CD14-positive monocyte (primary cell): Measurements from ENCODE around the gene RYR3. TPM values are rescaled to one million over a fixed set of nuclear protein-coding genes. Genes with fewer than 3 reads are reported as not detected.

Experiments
- DNase-seq, 3 donors: peaks; one replicate each; pipeline ENCODE4 v3.0.0-alpha.2; 2011 to 2022
- H2AFZ ChIP-seq: 2 replicates; pipeline ENCODE4 v1.6.0; 2012; ENCODE audit warnings: mild to moderate bottlenecking, low read depth, low read length, inconsistent platforms; ENCODE audit not compliant: insufficient read depth, poor library complexity, severe bottlenecking
- H3K27ac ChIP-seq, 2 donors: 1 replicate in 1 of 2; 2 replicates in 1 of 2; pipeline ENCODE4 v1.5.1; 2012 to 2013; ENCODE audit warnings: low read length in 2 of 2, control low read depth in 1 of 2, inconsistent platforms in 1 of 2, low read depth in 1 of 2, mild to moderate bottlenecking in 1 of 2
- H3K27me3 ChIP-seq, 2 donors: one replicate each; pipeline versions ENCODE4 v1.6.0 to v1.6.1; 2011 to 2013; ENCODE audit warnings: low read length in 2 of 2; ENCODE audit not compliant: control insufficient read depth in 2 of 2, insufficient read depth in 2 of 2
- H3K36me3 ChIP-seq, 2 donors: replicated peaks in 1 of 2; 1 replicate in 1 of 2; 2 replicates in 1 of 2; pipeline versions ENCODE4 v1.5.1 to v1.6.1; 2012 to 2013; ENCODE audit warnings: low read length in 2 of 2, control low read depth in 1 of 2, inconsistent platforms in 1 of 2, mild to moderate bottlenecking in 1 of 2; ENCODE audit not compliant: insufficient read depth in 2 of 2, control insufficient read depth in 1 of 2
- H3K4me1 ChIP-seq, 2 donors: 1 replicate in 1 of 2; 2 replicates in 1 of 2; pipeline versions ENCODE4 v1.5.1 to v1.6.1; 2012 to 2013; ENCODE audit warnings: low read length in 2 of 2, control low read depth in 1 of 2, inconsistent platforms in 1 of 2, mild to moderate bottlenecking in 1 of 2, moderate library complexity in 1 of 2; ENCODE audit not compliant: insufficient read depth in 2 of 2, control insufficient read depth in 1 of 2
- H3K4me2 ChIP-seq: replicated peaks from 2 replicates; pipeline ENCODE3; 2012; ENCODE audit warnings: low read length, moderate library complexity, mild to moderate bottlenecking; ENCODE audit not compliant: poor library complexity, severe bottlenecking; ENCODE audit errors: extremely low read depth
- H3K4me3 ChIP-seq, 3 experiments: fragments of 200-600 bp in 1 of 3; sonication (generic) in 1 of 3; replicated peaks in 1 of 3; 1 replicate in 2 of 3; 2 replicates in 1 of 3; pipeline ENCODE4 v1.5.1; 2011 to 2013; ENCODE audit warnings: low read length in 3 of 3, mild to moderate bottlenecking in 3 of 3, control low read depth in 2 of 3, low read depth in 2 of 3, inconsistent platforms in 1 of 3, moderate library complexity in 1 of 3
- H3K79me2 ChIP-seq: 2 replicates; pipeline ENCODE4 v1.6.0; 2012; ENCODE audit warnings: mild to moderate bottlenecking, control low read depth, inconsistent platforms, low read length, moderate library complexity; ENCODE audit not compliant: insufficient read depth
- H3K9ac ChIP-seq: 2 replicates; pipeline ENCODE4 v1.6.0; 2017; ENCODE audit warnings: low read length, mild to moderate bottlenecking; ENCODE audit not compliant: insufficient read depth, poor library complexity, severe bottlenecking
- H3K9me3 ChIP-seq, 2 donors: replicated peaks in 1 of 2; 1 replicate in 1 of 2; 2 replicates in 1 of 2; pipeline versions ENCODE4 v1.5.1 to v1.6.1; 2012 to 2013; ENCODE audit warnings: low read length in 2 of 2, control low read depth in 1 of 2; ENCODE audit not compliant: control insufficient read depth in 1 of 2, insufficient read depth in 1 of 2
- H4K20me1 ChIP-seq: 2 replicates; pipeline ENCODE4 v1.6.0; 2012; ENCODE audit warnings: mild to moderate bottlenecking, low read length, control low read depth, moderate library complexity; ENCODE audit not compliant: insufficient read depth
- H3K27ac Mint-ChIP-seq, 7 donors: one replicate each; pipeline ENCODE4 v1.8.0; 2020; ENCODE audit warnings: mild to moderate bottlenecking in 7 of 7, mixed read lengths in 7 of 7, moderate library complexity in 6 of 7, inconsistent platforms in 2 of 7
- H3K27me3 Mint-ChIP-seq, 3 donors: one replicate each; pipeline ENCODE4 v1.8.0; 2021 to 2022; ENCODE audit warnings: low read depth in 3 of 3, mild to moderate bottlenecking in 3 of 3, mixed read lengths in 3 of 3, moderate library complexity in 3 of 3, inconsistent platforms in 1 of 3
- H3K36me3 Mint-ChIP-seq, 2 donors: one replicate each; pipeline ENCODE4 v1.8.0; 2020; ENCODE audit warnings: mixed read lengths in 2 of 2, inconsistent platforms in 1 of 2, mild to moderate bottlenecking in 1 of 2
- H3K4me1 Mint-ChIP-seq: one replicate; pipeline ENCODE4 v1.8.0; 2020; ENCODE audit warnings: mild to moderate bottlenecking, mixed read lengths
- H3K4me3 Mint-ChIP-seq, 2 donors: one replicate each; pipeline ENCODE4 v1.8.0; 2020; ENCODE audit warnings: mild to moderate bottlenecking in 2 of 2, mixed read lengths in 2 of 2, moderate library complexity in 1 of 2
- H3K9me3 Mint-ChIP-seq, 7 donors: one replicate each; pipeline ENCODE4 v1.8.0; 2020 to 2022; ENCODE audit warnings: mixed read lengths in 7 of 7, mild to moderate bottlenecking in 6 of 7, moderate library complexity in 6 of 7, inconsistent platforms in 2 of 7
- WGBS: methylation state at CpG from one replicate; pipeline ENCODE4 v1.1.5; 2013; ENCODE audit warnings: missing lambda C conversion rate; ENCODE audit not compliant: insufficient coverage; 5-methylcytosine and 5-hydroxymethylcytosine counted together
- intact Hi-C, 2 donors: fragments of 100-400 bp; cut with micrococcal nuclease; formaldehyde crosslinking; loops; one replicate each; pipeline versions ENCODE4 v1.15.0 to v1.15.1; 2023
- polyA plus RNA-seq, 3 donors: library from polyadenylated mRNA; depleted of rRNA in 1 of 3; unstranded in 2 of 3; stranded (reverse) in 1 of 3; fragments of 300-500 nt in 2 of 3; fragments of >200 nt in 1 of 3; fragmentation: Illumina TruSeq in 2 of 3; gene quantifications; 1 replicate in 2 of 3; 2 replicates in 1 of 3; pipeline ENCODE4 v1.2.3, GENCODE V29; 2012 to 2021
- TF ChIP-seq, protein P1 (sequence below): fragments of 200-600 bp; IDR thresholded peaks from one replicate; pipeline ENCODE4 v1.8.0; 2022; ENCODE audit warnings: antibody characterized with exemption, mild to moderate bottlenecking

The RYR3 gene
- polyA plus RNA-seq, 3 donors = not detected

DNA sequence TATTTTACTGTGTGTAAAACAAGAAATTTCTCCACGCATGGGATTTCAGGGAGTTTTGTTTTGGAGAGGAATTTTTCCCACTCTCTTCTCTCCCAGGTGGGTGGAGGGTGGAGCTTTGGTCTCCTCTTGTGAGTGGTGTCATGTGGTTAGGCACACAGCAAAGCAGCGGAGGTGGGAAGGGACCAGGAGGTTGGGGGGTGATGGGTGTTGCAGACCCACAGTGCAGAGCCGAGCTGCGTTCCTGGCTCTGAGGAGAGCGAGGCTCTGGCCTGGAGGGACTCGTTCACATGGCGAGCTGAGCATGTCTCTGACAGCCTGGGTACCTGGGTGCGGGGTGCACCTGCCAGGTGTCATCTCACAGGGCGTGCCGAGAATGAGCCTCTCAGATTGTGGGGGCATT is 87.8 kb downstream of the RYR3 start:
- Histone ChIP-seq H3K27ac (no peak overlapping the region), H3K4me2 (no peak overlapping the region), H3K4me3 (no peak overlapping the region), H3K9me3 (no peaks in the 10 kb centered on the region), H4K20me1 (no peaks in the 10 kb centered on the region), H3K4me1 (no peaks in the 10 kb centered on the region), H2AFZ (no peak overlapping the region), H3K9ac (no peak overlapping the region), H3K79me2 (no peaks in the 10 kb centered on the region), H3K36me3 (no peaks in the 10 kb centered on the region), H3K27me3 (no peaks in the 10 kb centered on the region)
- WGBS = 91% methylated on average over 9 of the region's 10 CpGs
- TF ChIP-seq, protein P1, sequence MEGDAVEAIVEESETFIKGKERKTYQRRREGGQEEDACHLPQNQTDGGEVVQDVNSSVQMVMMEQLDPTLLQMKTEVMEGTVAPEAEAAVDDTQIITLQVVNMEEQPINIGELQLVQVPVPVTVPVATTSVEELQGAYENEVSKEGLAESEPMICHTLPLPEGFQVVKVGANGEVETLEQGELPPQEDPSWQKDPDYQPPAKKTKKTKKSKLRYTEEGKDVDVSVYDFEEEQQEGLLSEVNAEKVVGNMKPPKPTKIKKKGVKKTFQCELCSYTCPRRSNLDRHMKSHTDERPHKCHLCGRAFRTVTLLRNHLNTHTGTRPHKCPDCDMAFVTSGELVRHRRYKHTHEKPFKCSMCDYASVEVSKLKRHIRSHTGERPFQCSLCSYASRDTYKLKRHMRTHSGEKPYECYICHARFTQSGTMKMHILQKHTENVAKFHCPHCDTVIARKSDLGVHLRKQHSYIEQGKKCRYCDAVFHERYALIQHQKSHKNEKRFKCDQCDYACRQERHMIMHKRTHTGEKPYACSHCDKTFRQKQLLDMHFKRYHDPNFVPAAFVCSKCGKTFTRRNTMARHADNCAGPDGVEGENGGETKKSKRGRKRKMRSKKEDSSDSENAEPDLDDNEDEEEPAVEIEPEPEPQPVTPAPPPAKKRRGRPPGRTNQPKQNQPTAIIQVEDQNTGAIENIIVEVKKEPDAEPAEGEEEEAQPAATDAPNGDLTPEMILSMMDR = no peak
- no peak for DNase-seq
- H3K27me3 Mint-ChIP-seq = peaks cover 0 to 2% (median 1%) of the 10 kb centered on the region in 3 donors
- no peaks in the 10 kb centered on the region for H3K4me1 Mint-ChIP-seq
- intact Hi-C loops = no loop called here
- H3K4me3 Mint-ChIP-seq = no peak overlapping the region
- H3K9me3 Mint-ChIP-seq = peaks cover 0 to 3% (median 0%) of the 10 kb centered on the region in 7 donors
- no peak overlapping the region for H3K27ac Mint-ChIP-seq
- H3K36me3 Mint-ChIP-seq = no peaks in the 10 kb centered on the region

DNA sequence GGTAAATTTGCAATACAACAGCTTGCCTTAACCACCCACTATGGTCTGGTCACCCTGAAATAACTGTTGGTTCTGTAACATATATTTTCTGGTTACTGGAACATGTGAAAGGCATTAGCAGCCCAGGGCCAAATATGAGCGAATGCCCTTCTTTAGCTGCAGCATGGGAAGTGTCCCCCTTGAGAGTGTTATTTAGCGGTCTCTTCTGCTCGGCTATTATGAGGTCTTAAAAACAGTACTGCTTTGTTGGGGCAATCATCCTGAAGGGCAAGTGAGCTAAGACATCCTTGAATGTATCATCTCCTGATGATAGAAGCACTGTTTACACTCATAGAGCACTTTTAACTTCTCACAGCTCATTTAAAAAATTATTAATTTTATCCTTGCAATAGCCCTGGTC is 90.2 kb downstream of the RYR3 start:
- WGBS = 90% methylated on average over 3 of the region's 3 CpGs
- Mint-ChIP-seq H3K36me3 (no peaks in the 10 kb centered on the region), H3K27me3 (peaks cover 0 to 2% (median 1%) of the 10 kb centered on the region in 3 donors), H3K4me1 (no peaks in the 10 kb centered on the region), H3K4me3 (no peak overlapping the region), H3K27ac (no peak overlapping the region), H3K9me3 (peaks cover 0 to 3% (median 0%) of the 10 kb centered on the region in 7 donors)
- no peaks in the 10 kb centered on the region for H4K20me1 ChIP-seq
- no peak for DNase-seq
- no peaks in the 10 kb centered on the region for H3K79me2 ChIP-seq
- H3K27ac ChIP-seq = no peak overlapping the region
- no peaks in the 10 kb centered on the region for H3K36me3 ChIP-seq
- no peak overlapping the region for H3K4me3 ChIP-seq
- H3K27me3 ChIP-seq = no peaks in the 10 kb centered on the region
- no peak overlapping the region for H2AFZ ChIP-seq
- no peaks in the 10 kb centered on the region for H3K4me1 ChIP-seq
- no peaks in the 10 kb centered on the region for H3K9me3 ChIP-seq
- TF ChIP-seq, protein P1 = no peak
- H3K4me2 ChIP-seq = no peak overlapping the region
- intact Hi-C loops = no loop called here
- no peak overlapping the region for H3K9ac ChIP-seq
